GM12878 (cell line): Measurements from ENCODE around the gene IL4I1. TPM values are rescaled to one million over a fixed set of nuclear protein-coding genes. Genes with fewer than 3 reads are reported as not detected.
A peak's percentile ranks its signal among the peaks of the same experiment; 100 is the strongest.

Experiments used
- CREB1 ChIP-seq: IDR thresholded peaks from 2 replicates; pipeline ENCODE4 v1.6.1; 2012; ENCODE audit warnings: low read depth, mild to moderate bottlenecking, inconsistent platforms
- ESRRA ChIP-seq: IDR thresholded peaks from 2 replicates; pipeline ENCODE4 v1.6.1; 2012; ENCODE audit warnings: mild to moderate bottlenecking, low read length, improper control_type of control experiment
- HCFC1 ChIP-seq: fragments of 150-350 bp; IDR thresholded peaks from 2 replicates; pipeline ENCODE4 v1.6.1; 2014; ENCODE audit warnings: low read length
- MYB ChIP-seq: fragments of 150-350 bp; IDR thresholded peaks from 2 replicates; pipeline ENCODE4 v1.6.1; 2014; ENCODE audit warnings: mild to moderate bottlenecking, low read depth, low read length, borderline replicate concordance
- NFYB ChIP-seq: IDR thresholded peaks from 2 replicates; pipeline ENCODE4 v1.6.1; 2011; ENCODE audit warnings: low read depth, mild to moderate bottlenecking, low read length, improper control_type of control experiment, moderate library complexity; ENCODE audit not compliant: insufficient read depth
- NR2C1 ChIP-seq: fragments of 450-650 bp; IDR thresholded peaks from 2 replicates; pipeline ENCODE4 v1.6.1; 2017; ENCODE audit warnings: antibody characterized with exemption, mild to moderate bottlenecking, moderate library complexity
- PAX8 ChIP-seq: fragments of 450-650 bp; IDR thresholded peaks from 2 replicates; pipeline ENCODE4 v1.6.1; 2017; ENCODE audit warnings: mild to moderate bottlenecking, moderate library complexity
- PML ChIP-seq: IDR thresholded peaks from 2 replicates; pipeline ENCODE4 v1.6.1; 2012; ENCODE audit warnings: low read length, inconsistent platforms
- POLR2AphosphoS2 ChIP-seq: IDR thresholded peaks from 2 replicates; pipeline ENCODE4 v1.6.1; 2011; ENCODE audit warnings: low read depth, mild to moderate bottlenecking, low read length, improper control_type of control experiment, moderate library complexity
- POU2F2 ChIP-seq: IDR thresholded peaks from 3 replicates; pipeline ENCODE4 v1.6.1; 2011; ENCODE audit warnings: low read depth, mild to moderate bottlenecking, low read length, borderline replicate concordance
- RFX5 ChIP-seq: IDR thresholded peaks from 2 replicates; pipeline ENCODE4 v1.6.1; 2011; ENCODE audit warnings: low read depth, low read length, improper control_type of control experiment
- SRF ChIP-seq, 2 experiments: IDR thresholded peaks; 2 replicates each; pipeline ENCODE4 v1.6.1; 2011; ENCODE audit warnings: low read depth in 2 of 2, low read length in 2 of 2, mild to moderate bottlenecking in 1 of 2, moderate library complexity in 1 of 2
- TBL1XR1 ChIP-seq: IDR thresholded peaks from 2 replicates; pipeline ENCODE4 v1.6.1; 2012; ENCODE audit warnings: low read depth, low read length, improper control_type of control experiment
- WRNIP1 ChIP-seq: IDR thresholded peaks from 2 replicates; pipeline ENCODE4 v1.6.1; 2011; ENCODE audit warnings: low read depth, low read length, improper control_type of control experiment, borderline replicate concordance
- polyA plus RNA-seq, 11 experiments: library from polyadenylated mRNA; depleted of rRNA in 4 of 11; unstranded in 6 of 11; stranded (reverse) in 5 of 11; fragments of >200 nt; fragmentation: Nextera tagmentation in 4 of 11; fragmentation: Illumina TruSeq in 1 of 11; extraction: Ambion mirVana in 4 of 11; extraction: Trizol in 1 of 11; gene quantifications; 1 replicate in 1 of 11; 2 replicates in 10 of 11; pipeline versions ENCODE4 v1.2.1 to v1.2.3, GENCODE V29; 2011 to 2016; ENCODE audit warnings: inconsistent platforms in 2 of 11, missing spikeins in 2 of 11, low read depth in 1 of 11
- total RNA-seq, 4 experiments: library from RNA; depleted of rRNA in 3 of 4; stranded (reverse); fragments of >200 nt in 3 of 4; fragmentation: Illumina TruSeq in 1 of 4; extraction: Trizol in 1 of 4; gene quantifications; 2 replicates each; pipeline versions ENCODE4 v1.2.1 to v1.2.3, GENCODE V29; 2013 to 2021
- TF ChIP-seq, protein P1 (sequence below): IDR thresholded peaks from 2 replicates; pipeline ENCODE4 v1.6.1; 2012; ENCODE audit warnings: low read depth, low read length, improper control_type of control experiment
- TF ChIP-seq, protein P2 (sequence below): fragments of 450-650 bp; IDR thresholded peaks from 2 replicates; pipeline ENCODE4 v1.6.1; 2017; ENCODE audit warnings: mild to moderate bottlenecking, low read depth, inconsistent platforms; ENCODE audit not compliant: poor library complexity, severe bottlenecking
- TF ChIP-seq, protein P3 (sequence below): IDR thresholded peaks from 2 replicates; pipeline ENCODE4 v1.6.1; 2011; ENCODE audit warnings: borderline replicate concordance, low read depth, mild to moderate bottlenecking, moderate library complexity, low read length; ENCODE audit not compliant: insufficient read depth, poor library complexity, severe bottlenecking
- TF ChIP-seq, protein P4 (sequence below): fragments of 450-650 bp; IDR thresholded peaks from 2 replicates; pipeline ENCODE4 v1.6.1; 2016; ENCODE audit warnings: mild to moderate bottlenecking
- TF ChIP-seq, protein P5 (sequence below): fragments of 450-650 bp; formaldehyde crosslinking; IDR thresholded peaks from 2 replicates; pipeline ENCODE4 v1.5.0; 2022; ENCODE audit warnings: mild to moderate bottlenecking, missing genetic modification characterization

Gene IL4I1
- total and polyA plus RNA-seq, 10 of the 15 experiments (the other 5 are each of a cell fraction or from before 2014, with no cell fraction given): 0.62 to 83.8 (median 42.8) TPM

DNA sequence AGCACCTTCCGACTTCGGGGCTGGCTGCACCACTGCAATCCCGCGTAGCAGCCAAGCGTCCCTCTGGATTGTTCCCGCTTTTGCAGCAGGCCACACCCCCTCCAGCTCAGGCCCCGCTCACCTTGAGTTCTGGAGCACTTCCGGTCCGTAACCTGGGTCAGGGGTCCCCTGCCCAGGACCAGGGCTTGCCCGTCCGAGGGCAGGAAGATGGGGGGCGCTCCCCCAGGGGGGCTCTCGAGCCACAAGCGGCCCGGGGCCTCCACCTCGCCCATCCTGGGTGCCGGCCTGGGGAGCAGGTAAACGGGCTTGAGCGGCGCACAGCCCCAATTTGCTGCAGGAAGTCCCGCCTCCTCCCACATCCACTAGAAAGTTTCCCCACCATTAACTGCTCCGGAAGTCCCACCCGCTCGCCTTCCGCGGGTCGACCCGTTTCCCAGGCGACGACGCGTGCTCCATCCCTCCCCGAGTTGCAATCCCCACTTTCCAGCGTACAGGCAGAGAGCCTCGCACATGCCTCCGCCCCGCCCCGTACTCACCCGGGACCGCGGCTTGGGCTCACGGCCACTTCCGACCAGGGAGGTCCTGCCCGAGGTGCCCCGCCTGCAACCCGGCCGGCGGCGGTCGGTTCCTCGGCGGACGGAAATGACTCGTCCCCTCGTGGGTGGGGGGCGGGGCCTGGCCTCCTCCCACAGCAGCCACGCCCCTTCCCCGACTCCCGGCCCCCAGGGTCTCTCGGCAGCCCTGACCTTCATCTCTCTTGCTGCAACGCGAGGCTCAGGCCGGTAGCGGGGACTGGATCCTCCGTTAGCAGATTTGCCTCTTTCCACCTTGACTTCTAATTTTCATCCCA, 29.5 kb downstream of the IL4I1 start, which contains the start of gene PNKP (continued):
- TF ChIP-seq, protein P1, sequence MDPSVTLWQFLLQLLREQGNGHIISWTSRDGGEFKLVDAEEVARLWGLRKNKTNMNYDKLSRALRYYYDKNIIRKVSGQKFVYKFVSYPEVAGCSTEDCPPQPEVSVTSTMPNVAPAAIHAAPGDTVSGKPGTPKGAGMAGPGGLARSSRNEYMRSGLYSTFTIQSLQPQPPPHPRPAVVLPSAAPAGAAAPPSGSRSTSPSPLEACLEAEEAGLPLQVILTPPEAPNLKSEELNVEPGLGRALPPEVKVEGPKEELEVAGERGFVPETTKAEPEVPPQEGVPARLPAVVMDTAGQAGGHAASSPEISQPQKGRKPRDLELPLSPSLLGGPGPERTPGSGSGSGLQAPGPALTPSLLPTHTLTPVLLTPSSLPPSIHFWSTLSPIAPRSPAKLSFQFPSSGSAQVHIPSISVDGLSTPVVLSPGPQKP: peak; percentile 16; the same call in 1 of the 2 replicates
- peak in 1 of 2 experiments; percentile 5; a peak in 1 of 4 replicates for TF ChIP-seq SRF (IDR thresholded peaks at IDR 0.05; ENCODE audit: low read depth in 2 of 2, low read length in 2 of 2)
- TF ChIP-seq, protein P2, sequence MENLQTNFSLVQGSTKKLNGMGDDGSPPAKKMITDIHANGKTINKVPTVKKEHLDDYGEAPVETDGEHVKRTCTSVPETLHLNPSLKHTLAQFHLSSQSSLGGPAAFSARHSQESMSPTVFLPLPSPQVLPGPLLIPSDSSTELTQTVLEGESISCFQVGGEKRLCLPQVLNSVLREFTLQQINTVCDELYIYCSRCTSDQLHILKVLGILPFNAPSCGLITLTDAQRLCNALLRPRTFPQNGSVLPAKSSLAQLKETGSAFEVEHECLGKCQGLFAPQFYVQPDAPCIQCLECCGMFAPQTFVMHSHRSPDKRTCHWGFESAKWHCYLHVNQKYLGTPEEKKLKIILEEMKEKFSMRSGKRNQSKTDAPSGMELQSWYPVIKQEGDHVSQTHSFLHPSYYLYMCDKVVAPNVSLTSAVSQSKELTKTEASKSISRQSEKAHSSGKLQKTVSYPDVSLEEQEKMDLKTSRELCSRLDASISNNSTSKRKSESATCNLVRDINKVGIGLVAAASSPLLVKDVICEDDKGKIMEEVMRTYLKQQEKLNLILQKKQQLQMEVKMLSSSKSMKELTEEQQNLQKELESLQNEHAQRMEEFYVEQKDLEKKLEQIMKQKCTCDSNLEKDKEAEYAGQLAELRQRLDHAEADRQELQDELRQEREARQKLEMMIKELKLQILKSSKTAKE: no peak
- peak; percentile 80 for TF ChIP-seq PML
- TF ChIP-seq TBL1XR1: no peak
- no peak for TF ChIP-seq WRNIP1
- TF ChIP-seq POU2F2: peak; percentile 30
- TF ChIP-seq, protein P3, sequence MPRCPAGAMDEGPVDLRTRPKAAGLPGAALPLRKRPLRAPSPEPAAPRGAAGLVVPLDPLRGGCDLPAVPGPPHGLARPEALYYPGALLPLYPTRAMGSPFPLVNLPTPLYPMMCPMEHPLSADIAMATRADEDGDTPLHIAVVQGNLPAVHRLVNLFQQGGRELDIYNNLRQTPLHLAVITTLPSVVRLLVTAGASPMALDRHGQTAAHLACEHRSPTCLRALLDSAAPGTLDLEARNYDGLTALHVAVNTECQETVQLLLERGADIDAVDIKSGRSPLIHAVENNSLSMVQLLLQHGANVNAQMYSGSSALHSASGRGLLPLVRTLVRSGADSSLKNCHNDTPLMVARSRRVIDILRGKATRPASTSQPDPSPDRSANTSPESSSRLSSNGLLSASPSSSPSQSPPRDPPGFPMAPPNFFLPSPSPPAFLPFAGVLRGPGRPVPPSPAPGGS: no peak
- TF ChIP-seq, protein P4, sequence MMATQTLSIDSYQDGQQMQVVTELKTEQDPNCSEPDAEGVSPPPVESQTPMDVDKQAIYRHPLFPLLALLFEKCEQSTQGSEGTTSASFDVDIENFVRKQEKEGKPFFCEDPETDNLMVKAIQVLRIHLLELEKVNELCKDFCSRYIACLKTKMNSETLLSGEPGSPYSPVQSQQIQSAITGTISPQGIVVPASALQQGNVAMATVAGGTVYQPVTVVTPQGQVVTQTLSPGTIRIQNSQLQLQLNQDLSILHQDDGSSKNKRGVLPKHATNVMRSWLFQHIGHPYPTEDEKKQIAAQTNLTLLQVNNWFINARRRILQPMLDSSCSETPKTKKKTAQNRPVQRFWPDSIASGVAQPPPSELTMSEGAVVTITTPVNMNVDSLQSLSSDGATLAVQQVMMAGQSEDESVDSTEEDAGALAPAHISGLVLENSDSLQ: peak; percentile 73
- peak; percentile 50; the same call in 1 of the 2 replicates for TF ChIP-seq RFX5
- no peak for TF ChIP-seq MYB
- TF ChIP-seq NFYB: peak; percentile 71
- TF ChIP-seq NR2C1: peak; percentile 84
- TF ChIP-seq, protein P5, sequence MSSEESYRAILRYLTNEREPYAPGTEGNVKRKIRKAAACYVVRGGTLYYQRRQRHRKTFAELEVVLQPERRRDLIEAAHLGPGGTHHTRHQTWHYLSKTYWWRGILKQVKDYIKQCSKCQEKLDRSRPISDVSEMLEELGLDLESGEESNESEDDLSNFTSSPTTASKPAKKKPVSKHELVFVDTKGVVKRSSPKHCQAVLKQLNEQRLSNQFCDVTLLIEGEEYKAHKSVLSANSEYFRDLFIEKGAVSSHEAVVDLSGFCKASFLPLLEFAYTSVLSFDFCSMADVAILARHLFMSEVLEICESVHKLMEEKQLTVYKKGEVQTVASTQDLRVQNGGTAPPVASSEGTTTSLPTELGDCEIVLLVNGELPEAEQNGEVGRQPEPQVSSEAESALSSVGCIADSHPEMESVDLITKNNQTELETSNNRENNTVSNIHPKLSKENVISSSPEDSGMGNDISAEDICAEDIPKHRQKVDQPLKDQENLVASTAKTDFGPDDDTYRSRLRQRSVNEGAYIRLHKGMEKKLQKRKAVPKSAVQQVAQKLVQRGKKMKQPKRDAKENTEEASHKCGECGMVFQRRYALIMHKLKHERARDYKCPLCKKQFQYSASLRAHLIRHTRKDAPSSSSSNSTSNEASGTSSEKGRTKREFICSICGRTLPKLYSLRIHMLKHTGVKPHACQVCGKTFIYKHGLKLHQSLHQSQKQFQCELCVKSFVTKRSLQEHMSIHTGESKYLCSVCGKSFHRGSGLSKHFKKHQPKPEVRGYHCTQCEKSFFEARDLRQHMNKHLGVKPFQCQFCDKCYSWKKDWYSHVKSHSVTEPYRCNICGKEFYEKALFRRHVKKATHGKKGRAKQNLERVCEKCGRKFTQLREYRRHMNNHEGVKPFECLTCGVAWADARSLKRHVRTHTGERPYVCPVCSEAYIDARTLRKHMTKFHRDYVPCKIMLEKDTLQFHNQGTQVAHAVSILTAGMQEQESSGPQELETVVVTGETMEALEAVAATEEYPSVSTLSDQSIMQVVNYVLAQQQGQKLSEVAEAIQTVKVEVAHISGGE (CRISPR knock-in tag): peak; percentile 58
- TF ChIP-seq HCFC1: peak; percentile 46
- TF ChIP-seq ESRRA: no peak
- peak; percentile 91 for TF ChIP-seq CREB1
- no peak for TF ChIP-seq PAX8
- TF ChIP-seq POLR2AphosphoS2: peak; percentile 86; the same call in 1 of the 2 replicates
